Naive B cell (primary cell): ENCODE measurements around the gene GOLGA6C. TPM values are rescaled to one million over a fixed set of nuclear protein-coding genes. Genes with fewer than 3 reads are reported as not detected.
"Not testable (repeated sequence)": the region's sequence is repeated elsewhere in the genome, so short reads cannot be mapped to it uniquely, and the experiment has no call there.

ENCODE experiments used
- ATAC-seq, 2 donors: fragments of 150-1000 bp; cut with Tn5 transposase; 2 replicates each; pipeline ENCODE4 v1.10.0; 2021; ENCODE audit warnings: low read depth in 2 of 2, mild to moderate bottlenecking in 2 of 2, moderate library complexity in 2 of 2
- DNase-seq: peaks from one replicate; pipeline ENCODE4 v3.0.0; 2022
- H3K27ac Mint-ChIP-seq, 6 donors: one replicate each; pipeline ENCODE4 v1.8.0; 2020 to 2022; ENCODE audit warnings: mild to moderate bottlenecking in 6 of 6, mixed read lengths in 6 of 6, moderate library complexity in 5 of 6, inconsistent platforms in 2 of 6
- H3K27me3 Mint-ChIP-seq, 3 donors: one replicate each; pipeline ENCODE4 v1.8.0; 2021 to 2022; ENCODE audit warnings: mixed read lengths in 3 of 3, mild to moderate bottlenecking in 1 of 3
- H3K36me3 Mint-ChIP-seq, 2 donors: one replicate each; pipeline ENCODE4 v1.8.0; 2020 to 2022; ENCODE audit warnings: mixed read lengths in 2 of 2, inconsistent platforms in 1 of 2, mild to moderate bottlenecking in 1 of 2
- H3K4me1 Mint-ChIP-seq, 3 donors: one replicate each; pipeline ENCODE4 v1.8.0; 2020 to 2022; ENCODE audit warnings: mixed read lengths in 3 of 3, inconsistent platforms in 1 of 3, mild to moderate bottlenecking in 1 of 3, moderate library complexity in 1 of 3
- H3K4me3 Mint-ChIP-seq, 8 donors: one replicate each; pipeline ENCODE4 v1.8.0; 2020 to 2022; ENCODE audit warnings: mild to moderate bottlenecking in 8 of 8, mixed read lengths in 8 of 8, moderate library complexity in 8 of 8, inconsistent platforms in 2 of 8
- H3K9me3 Mint-ChIP-seq, 7 donors: one replicate each; pipeline ENCODE4 v1.8.0; 2020 to 2022; ENCODE audit warnings: mixed read lengths in 7 of 7, mild to moderate bottlenecking in 5 of 7, inconsistent platforms in 2 of 7, moderate library complexity in 1 of 7
- polyA plus RNA-seq, 6 donors: library from polyadenylated mRNA; unstranded; fragments of 300-500 nt; fragmentation: Illumina TruSeq; gene quantifications; one replicate each; pipeline ENCODE4 v1.2.3, GENCODE V29; 2021; ENCODE audit warnings: low read depth in 6 of 6

The GOLGA6C gene
- polyA plus RNA-seq, 6 donors from 2014 or later = 0.16 TPM; not detected in 5

- H3K4me3 Mint-ChIP-seq, H3K4me1 Mint-ChIP-seq, DNase-seq, H3K36me3 Mint-ChIP-seq, H3K27ac Mint-ChIP-seq, ATAC-seq, H3K9me3 Mint-ChIP-seq: not testable (repeated sequence)
- H3K27me3 Mint-ChIP-seq = peaks cover 6 to 13% (median 9%) of the 10 kb centered on the region in 3 donors
These were observed 6.8 kb upstream of the GOLGA6C start for GRCh38 chr15:75251343-75251742.

- not testable (repeated sequence) for H3K36me3 Mint-ChIP-seq, ATAC-seq, H3K4me1 Mint-ChIP-seq, H3K9me3 Mint-ChIP-seq, H3K27ac Mint-ChIP-seq, DNase-seq, H3K4me3 Mint-ChIP-seq
- peaks cover 6 to 12% (median 9%) of the 10 kb centered on the region in 3 donors for H3K27me3 Mint-ChIP-seq
These were observed 5.8 kb upstream of the GOLGA6C start for GRCh38 chr15:75252285-75252684.

GRCh38 chr15:75258620-75259343, 648 bp downstream of the GOLGA6C start:
- DNase-seq, H3K4me1 Mint-ChIP-seq, H3K9me3 Mint-ChIP-seq, H3K27me3 Mint-ChIP-seq, H3K36me3 Mint-ChIP-seq, ATAC-seq, H3K4me3 Mint-ChIP-seq, H3K27ac Mint-ChIP-seq: not testable (repeated sequence)

GRCh38 chr15:75259873-75260272, 1.7 kb downstream of the GOLGA6C start:
- not testable (repeated sequence) for H3K4me1 Mint-ChIP-seq, H3K9me3 Mint-ChIP-seq, H3K4me3 Mint-ChIP-seq, H3K36me3 Mint-ChIP-seq, H3K27ac Mint-ChIP-seq, ATAC-seq, H3K27me3 Mint-ChIP-seq, DNase-seq

- not testable (repeated sequence) for DNase-seq, H3K36me3 Mint-ChIP-seq, H3K4me3 Mint-ChIP-seq, H3K27ac Mint-ChIP-seq, H3K9me3 Mint-ChIP-seq, H3K4me1 Mint-ChIP-seq, ATAC-seq
- peaks cover 0 to 15% (median 0%) of the 10 kb centered on the region in 3 donors for H3K27me3 Mint-ChIP-seq
These were observed 15.7 kb downstream of the GOLGA6C start for GRCh38 chr15:75273751-75274359.

- not testable (repeated sequence) for H3K4me1 Mint-ChIP-seq, H3K9me3 Mint-ChIP-seq, H3K36me3 Mint-ChIP-seq, H3K4me3 Mint-ChIP-seq
- DNase-seq = peak; percentile 9
- H3K27me3 Mint-ChIP-seq = peaks cover 0 to 15% (median 0%) of the 10 kb centered on the region in 3 donors
- peak overlapping the region in 1 of 6 donors; percentile 22 for H3K27ac Mint-ChIP-seq
- ATAC-seq = peak; percentile 65 to 80
These were observed 16.5 kb downstream of the GOLGA6C start for GRCh38 chr15:75274509-75275107.

GRCh38 chr15:75275617-75276016, 17.5 kb downstream of the GOLGA6C start:
- not testable (repeated sequence) for DNase-seq, H3K4me3 Mint-ChIP-seq, H3K27ac Mint-ChIP-seq, H3K36me3 Mint-ChIP-seq, ATAC-seq, H3K9me3 Mint-ChIP-seq, H3K4me1 Mint-ChIP-seq
- H3K27me3 Mint-ChIP-seq = peaks cover 0 to 15% (median 0%) of the 10 kb centered on the region in 3 donors

GRCh38 chr15:75278497-75278896, 20.4 kb downstream of the GOLGA6C start:
- not testable (repeated sequence) for H3K36me3 Mint-ChIP-seq, DNase-seq, ATAC-seq, H3K9me3 Mint-ChIP-seq, H3K27ac Mint-ChIP-seq, H3K4me1 Mint-ChIP-seq, H3K4me3 Mint-ChIP-seq
- peaks cover 0 to 15% (median 0%) of the 10 kb centered on the region in 3 donors for H3K27me3 Mint-ChIP-seq

- H3K27ac Mint-ChIP-seq, H3K9me3 Mint-ChIP-seq, ATAC-seq, H3K4me3 Mint-ChIP-seq, H3K4me1 Mint-ChIP-seq, H3K36me3 Mint-ChIP-seq, DNase-seq, H3K27me3 Mint-ChIP-seq: not testable (repeated sequence)
These were observed 24.4 kb downstream of the GOLGA6C start, which contains the start of gene GOLGA6D for GRCh38 chr15:75282572-75282971. GOLGA6D (plus strand) TSS chr15:75282835; CDS start chr15:75282876, 41 bp downstream.

- H3K27ac Mint-ChIP-seq, H3K4me1 Mint-ChIP-seq: not testable (repeated sequence)
These were observed 26.0 kb downstream of the GOLGA6C start for GRCh38 chr15:75284152-75284551.

GRCh38 chr15:75293660-75294059, 35.5 kb downstream of the GOLGA6C start:
- ATAC-seq, H3K4me3 Mint-ChIP-seq, H3K9me3 Mint-ChIP-seq, H3K27ac Mint-ChIP-seq, H3K36me3 Mint-ChIP-seq, H3K4me1 Mint-ChIP-seq, H3K27me3 Mint-ChIP-seq, DNase-seq: not testable (repeated sequence)

More at GRCh38 chr15:75284152-75284551, 26.0 kb downstream of the GOLGA6C start:
- DNase-seq, H3K4me3 Mint-ChIP-seq, H3K27me3 Mint-ChIP-seq, H3K9me3 Mint-ChIP-seq, ATAC-seq, H3K36me3 Mint-ChIP-seq: not testable (repeated sequence)

- not testable (repeated sequence) for H3K4me3 Mint-ChIP-seq, H3K27ac Mint-ChIP-seq, H3K4me1 Mint-ChIP-seq, H3K9me3 Mint-ChIP-seq, H3K36me3 Mint-ChIP-seq
- peak; percentile 92 to 93 for ATAC-seq
- peak; percentile 25 for DNase-seq
- H3K27me3 Mint-ChIP-seq = peaks cover 0 to 14% (median 13%) of the 10 kb centered on the region in 3 donors
These were observed 40.6 kb downstream of the GOLGA6C start for GRCh38 chr15:75298541-75299310.

GRCh38 chr15:75299311-75299688, 41.2 kb downstream of the GOLGA6C start:
- Mint-ChIP-seq H3K27me3 (peaks cover under 1 to 19% (median 18%) of the 10 kb centered on the region in 3 donors), H3K4me3 (peak overlapping the region in 1 of 8 donors; percentile 29)
- H3K27ac Mint-ChIP-seq, H3K36me3 Mint-ChIP-seq, H3K4me1 Mint-ChIP-seq, H3K9me3 Mint-ChIP-seq: not testable (repeated sequence)
- ATAC-seq (peak; percentile 86 to 90), DNase-seq (peak; percentile 50)
